CD4-positive, alpha-beta T cell treated with Interleukin-2 at 100 ng/mL for 4 hours (primary cell): ENCODE results near the gene RUFY2.

ENCODE experiments used
- DNase-seq: peaks from one replicate; pipeline ENCODE4 v3.0.0-alpha.2; 2020; ENCODE audit warnings: low spot score

RUFY2 gene

DNA sequence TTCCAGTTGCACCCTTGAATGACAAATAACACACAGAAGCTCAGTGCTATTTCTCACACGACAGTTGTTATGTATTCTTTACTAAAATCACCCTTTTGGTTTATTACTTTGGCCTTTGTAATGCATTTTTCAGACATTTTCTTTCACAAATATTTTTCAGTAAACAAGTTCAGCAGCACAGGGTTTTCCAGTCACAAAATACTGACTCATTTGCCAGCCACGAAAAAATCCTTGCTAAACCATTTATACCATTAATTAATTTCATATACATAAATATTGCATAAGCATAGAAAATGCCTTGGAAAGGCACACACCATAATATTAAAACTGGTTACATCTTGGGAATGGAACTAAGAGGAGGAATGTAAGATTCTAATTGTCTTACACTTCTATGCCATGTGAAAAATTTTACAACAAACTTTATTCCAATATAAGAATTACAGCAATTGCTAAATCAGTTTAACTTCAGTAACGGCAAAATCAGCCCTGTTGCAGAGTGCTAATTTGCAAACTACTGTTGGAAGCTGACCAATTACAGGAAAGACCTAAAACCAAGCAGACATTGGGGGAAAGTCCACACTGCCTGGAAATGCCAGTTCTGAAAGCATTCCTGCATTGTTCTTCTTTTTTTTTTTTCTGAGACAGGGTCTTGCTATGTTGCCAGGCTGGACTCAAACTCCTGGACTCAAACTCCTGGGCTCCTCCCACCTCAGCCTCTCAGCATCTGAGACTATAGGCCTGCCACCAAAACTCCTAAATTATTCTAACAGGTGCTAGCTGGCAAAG lies 42.8 kb downstream of the RUFY2 start:
- no peak for DNase-seq

DNA sequence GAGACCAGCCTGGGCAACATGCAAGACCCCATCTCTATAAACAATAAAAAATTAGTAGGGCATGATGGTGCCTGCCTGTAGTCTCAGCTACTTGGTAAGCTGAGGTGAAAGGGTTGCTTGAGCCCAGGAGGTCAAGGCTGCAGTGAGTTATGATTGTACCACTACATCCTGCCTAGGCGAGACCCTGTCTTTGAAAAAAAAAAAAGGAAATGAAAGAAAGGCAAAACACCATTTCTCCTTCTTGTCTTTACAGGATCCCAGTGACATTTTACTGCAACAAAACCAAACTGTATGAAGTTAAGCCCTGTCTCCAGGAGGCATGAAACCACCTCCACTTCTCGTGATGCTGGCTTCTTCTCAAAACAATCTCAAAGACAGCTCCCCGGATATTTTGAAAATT lies 44.5 kb downstream of the RUFY2 start:
- no peak for DNase-seq

DNA sequence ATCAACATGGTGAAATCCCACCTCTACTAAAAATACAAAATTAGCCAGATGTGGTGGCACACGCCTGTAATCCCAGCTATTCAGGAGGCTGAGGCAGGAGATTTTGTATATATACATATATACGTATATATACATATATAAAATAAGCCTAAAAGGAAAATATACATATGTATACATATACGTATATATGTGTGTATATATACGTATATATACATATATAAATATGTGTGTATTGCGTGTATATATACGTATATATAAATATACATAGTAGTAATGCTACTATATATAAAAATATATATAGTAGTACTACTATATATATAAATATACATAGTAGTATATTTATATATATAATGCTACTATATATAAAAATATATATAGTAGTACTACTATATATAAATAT lies 47.9 kb downstream of the RUFY2 start:
- DNase-seq, result no peak

DNA sequence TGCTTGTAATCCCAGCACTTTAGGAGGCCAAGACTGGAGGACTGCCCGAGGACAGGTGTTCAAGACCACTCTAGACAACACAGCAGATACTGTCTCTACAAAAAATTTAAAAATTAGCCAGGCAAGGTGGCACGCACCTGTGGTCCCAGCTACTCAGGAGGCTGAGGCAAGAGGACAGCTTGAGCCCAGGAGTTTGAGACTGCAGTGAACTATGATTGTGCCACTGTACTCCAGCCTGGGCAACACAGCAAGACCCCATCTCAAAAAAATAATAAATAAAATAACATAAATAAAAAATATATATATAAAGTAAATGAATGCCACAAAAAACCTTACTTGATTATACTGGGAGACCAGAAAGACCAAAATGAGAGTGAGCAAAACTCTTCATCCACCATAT lies 53.5 kb downstream of the RUFY2 start:
- DNase-seq, result no peak

DNA sequence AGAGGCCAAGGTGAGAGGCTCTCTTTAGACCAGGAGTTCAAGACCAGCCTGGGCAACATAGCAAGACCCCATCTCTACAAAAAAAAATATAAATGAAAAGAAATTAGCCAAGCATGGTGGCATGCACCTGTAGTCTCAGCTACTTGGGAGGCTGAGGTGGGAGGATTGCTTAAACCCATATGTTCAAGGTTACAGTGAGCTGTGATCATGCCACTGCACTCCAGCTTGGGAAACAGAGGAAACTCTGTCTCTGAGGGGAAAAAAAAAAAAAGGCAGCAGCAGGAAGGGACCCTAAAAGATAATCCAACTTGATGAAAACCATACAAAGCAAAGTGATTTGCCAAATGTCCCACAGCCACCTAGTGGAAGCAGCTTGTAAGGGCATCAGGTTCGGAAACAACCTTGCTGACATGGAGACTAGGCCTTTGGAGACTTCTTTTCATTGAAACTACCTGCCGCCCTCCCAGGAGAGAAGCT lies 58.8 kb downstream of the RUFY2 start:
- peak; percentile 58 for DNase-seq

DNA sequence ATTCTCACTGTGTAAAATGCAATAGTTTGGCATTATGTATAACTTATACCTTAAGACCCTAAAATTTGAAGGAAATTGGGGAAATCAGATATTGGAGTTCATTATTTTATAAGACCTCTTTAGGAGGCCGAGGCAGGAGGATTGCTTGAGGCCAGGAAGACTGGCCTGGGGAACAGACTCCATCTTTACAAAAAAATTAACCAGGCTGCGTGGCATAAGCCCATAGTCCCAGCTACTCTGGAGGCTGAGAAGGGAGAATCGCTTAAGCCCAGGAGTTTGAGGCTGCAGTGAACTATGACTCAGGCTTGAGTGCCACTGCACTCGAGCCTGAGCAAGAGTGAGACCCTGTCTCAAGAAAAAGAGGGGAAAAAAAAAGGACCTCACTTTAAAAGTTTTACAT lies 60.3 kb downstream of the RUFY2 start:
- no peak for DNase-seq

DNA sequence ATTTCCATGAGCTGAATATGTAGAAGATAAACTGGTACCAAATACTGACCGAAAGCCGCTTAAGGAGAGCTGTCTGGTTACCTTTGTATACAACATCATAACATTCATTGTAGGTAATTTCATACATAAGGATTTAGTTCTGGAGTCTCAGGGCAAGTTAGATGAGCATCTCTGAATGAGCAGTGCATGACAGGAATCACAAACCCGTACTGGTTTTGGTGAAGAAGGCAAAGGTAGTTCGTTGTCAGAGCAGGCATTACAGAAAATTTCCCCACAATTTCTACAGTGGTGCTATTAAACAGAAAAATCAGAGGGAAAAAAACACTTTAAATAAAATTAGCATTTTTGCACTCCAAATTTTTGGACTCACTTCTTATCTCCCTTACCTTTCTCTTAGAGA lies 61.5 kb downstream of the RUFY2 start:
- DNase-seq, result no peak

DNA sequence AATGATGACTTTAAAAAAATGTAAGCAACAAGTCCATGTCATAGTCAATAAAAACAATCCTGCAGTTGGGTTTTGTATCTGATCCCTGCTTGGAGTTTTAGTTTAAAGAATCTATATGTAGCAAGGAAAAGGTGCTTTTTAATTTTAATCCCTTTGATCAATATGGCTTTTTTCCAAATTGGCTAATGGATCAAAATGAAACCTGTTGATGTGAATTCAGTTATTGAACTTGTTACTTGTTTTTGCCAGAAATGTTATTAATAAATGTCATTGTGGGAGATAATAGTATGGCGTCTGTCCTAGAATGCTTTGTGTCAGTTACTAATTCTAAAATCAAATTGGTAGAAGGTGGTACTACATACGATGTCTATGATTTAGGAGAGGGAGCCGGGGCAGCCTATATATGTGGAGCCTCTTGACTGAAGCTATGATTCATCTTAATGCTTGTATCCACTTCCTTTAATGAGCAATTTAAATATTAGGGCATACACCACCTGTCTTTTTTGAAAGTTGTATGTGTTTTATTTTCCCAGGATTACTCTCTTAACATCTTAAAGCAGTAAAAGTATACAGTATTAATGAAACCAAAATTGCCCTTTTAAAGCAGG lies 64.1 kb downstream of the RUFY2 start:
- DNase-seq, result no peak

DNA sequence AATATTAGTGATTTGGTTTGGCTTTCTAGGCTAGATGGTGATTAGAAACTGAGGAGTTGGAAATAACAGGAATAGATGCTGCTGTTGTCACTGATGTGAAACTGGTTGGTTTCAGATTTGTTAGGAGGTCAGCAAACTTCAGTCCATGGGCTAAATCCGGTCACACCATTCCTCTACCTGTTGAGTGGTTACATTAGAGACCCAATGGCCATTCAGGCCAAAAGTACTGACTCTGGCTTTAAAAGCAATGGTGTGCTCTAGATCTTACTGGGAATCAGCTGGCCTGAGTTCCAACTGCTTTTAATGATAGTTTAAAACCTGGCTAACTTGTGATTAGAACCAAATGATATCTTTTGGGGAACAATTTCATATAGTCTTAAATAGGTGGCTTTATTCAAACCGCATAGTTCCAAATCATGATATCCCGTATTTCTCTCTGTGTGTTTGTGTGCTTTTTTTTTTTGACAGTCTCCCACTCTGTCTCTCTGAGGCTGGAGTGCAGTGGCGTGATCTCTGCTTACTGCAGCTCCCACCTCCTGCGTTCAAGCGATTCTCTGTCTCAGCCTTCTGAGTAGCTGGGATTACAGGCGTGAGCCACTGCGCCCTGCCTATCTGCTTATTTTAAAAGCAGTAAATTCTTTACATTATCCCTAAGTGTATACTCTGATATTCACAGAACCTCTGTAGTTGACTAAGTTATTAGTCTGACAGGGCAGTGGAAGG lies 66.6 kb downstream of the RUFY2 start:
- DNase-seq, result no peak

DNA sequence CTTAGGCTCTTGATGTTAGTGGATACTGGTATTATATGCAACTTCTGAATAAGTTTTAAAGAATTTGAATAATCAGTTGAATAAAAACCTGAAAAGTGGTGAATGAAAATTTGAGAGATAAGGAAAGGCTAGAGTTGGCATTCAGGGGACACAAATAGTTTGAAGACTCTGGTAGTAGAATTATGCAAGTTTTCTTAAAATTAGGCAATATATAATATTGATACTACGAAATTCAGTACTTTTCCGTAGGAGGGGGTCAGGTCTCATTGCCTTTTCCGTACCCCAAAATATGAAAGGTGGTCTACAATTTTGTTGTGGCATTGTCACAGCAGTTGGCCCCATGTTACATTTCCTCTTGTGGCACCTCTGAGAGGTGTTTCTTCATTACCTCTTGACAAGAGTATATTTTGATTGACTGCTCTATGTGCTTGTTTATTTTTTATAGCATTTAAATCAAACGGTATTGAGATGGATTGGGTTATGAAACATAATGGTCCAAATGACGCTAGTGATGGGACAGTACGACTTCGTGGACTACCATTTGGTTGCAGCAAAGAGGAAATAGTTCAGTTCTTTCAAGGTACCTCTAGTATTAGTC lies 70.2 kb downstream of the RUFY2 start:
- no peak for DNase-seq

DNA sequence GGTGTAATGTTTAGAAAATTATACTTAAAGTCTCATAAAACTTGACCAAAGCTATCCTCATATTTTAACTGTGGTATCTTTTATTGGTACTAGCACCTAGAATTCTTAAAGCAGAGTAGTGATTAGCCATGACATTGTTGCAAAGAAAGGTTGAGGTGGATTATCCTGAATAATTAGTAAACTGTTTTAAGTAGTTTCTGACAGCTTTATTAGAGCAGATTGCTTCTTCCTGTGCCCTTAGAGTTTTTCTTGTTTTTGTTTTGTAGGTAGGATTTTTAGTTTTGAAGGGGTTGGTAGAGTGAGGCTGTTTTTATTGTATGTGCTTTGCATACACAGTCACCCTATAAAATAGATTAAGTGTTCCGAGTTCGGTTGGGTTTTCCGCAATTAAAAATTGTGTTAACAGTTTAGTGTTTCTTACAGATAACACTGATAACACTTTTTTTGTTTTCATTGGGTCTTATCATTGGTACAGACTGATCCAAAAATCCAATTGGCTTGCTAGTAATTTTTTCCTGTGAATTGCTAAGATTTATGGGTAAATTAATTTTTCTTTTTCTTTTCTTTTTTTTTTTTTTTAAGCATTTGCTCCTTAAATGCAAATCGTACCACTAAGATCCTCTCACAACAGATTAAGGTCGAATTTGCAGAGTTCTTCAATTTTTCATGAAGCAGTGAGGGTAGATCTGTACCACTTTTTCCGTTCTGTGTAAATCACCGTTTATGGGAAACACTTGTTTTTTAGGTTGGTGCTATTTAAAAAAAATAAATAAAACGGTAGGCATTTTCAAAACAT lies 72.2 kb downstream of the RUFY2 start:
- no peak for DNase-seq

DNA sequence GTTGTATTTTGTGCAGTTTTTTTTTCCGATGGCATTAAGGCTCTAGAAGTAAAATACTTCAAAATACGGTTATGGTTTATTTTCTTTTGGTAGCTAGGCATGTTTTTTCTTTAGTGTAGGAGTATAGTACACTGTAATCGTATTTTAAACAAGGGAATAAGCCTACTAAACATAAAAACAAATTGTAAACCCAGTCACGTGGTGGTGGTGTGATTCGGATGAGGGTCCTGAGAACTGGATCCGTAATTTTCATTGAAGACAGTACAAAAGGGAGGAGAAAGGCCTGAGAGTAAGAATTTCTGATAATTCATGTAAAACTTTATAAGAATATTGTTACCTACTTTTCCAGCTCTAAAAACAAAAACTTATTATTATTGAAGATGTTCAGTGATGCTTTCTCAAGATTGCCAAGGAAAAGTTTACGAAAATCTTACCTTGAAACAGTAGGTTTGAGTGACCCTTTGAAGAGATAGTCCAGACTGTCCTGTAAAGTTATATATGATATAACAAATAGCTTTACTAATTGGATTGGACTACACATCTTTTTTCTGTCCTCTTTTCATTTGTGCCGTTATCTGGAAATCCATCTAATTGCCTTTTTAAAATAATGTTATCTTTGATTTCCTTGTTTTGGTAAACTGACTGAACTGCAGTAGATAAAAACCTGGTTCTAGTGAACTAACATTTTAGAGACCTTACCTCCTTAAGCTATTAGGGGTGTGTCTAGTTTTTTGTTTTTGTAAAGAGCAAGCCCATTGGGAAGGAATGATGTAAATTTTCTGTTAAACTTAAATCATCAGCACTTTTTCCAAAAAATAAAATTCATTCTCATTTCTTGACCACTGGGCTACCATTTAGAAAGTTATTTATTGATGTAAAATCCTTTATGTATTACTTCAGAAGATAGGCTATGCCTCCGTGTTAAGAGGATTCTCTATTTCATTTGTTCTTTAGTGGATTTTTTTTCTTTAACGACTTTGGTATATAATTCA lies 73.3 kb downstream of the RUFY2 start:
- no peak for DNase-seq

DNA sequence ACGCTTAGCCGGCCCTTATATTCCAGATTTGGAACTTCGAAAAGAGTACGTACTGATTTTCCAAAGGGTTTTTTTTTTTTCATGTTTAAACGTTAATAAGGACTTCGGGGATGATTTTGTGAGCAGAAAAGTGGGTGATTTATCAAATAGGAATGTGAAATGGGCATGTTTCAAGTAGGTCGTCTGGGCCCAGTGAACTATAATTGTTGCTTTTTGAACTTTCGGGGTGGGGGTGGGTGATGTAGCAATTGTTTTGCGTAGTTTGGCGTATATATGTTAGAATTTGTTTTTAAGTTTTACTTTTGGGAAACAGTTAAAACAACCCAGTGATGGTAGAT lies 74.0 kb downstream of the RUFY2 start:
- DNase-seq, result no peak

DNA sequence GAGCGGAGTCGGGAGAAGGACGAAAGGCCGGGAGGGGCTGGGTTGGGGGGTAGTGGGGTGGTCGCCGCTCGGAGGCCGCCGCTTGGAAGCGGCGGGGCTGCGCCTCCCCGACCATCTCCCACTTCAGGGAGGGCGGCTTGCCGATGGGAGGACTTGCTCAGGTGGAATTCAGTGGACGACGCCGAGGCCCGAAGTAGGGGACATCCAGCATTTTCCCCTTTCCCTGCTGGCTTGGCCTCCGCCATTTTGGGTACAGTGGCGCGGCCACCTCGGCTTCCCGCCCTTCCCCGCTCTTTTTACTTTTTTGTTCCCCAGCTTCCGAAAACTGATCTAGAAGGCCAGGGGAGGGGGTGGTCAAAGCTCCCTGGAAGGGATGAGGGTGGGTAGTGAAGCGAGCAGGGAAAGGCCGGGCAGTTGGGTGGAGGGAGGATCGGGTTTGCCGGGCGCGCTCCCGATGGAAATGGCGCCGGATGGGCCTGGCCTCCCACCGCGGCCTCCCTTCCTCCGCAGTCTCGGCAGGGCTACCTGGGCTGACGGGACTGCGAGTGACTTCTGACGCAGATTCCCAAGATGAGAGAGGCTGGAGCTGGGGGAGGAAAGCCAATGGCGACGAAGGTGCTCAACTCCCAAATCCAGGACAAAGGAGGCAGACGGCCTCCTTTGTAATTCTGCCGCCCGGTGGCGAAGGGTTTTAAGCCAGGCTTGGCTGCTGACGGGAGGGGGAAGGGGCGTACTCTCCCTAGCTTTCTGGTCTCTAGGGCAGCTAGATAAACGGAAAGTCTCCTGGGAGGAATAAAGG lies 74.6 kb downstream of the RUFY2 start, which contains the start of gene PBLD:
Gene PBLD (minus strand): TSS at position 670 of the 799 bp plus-strand sequence. CDS start 26,084 bp downstream, outside the sequence.
- peak; percentile 55 for DNase-seq

DNA sequence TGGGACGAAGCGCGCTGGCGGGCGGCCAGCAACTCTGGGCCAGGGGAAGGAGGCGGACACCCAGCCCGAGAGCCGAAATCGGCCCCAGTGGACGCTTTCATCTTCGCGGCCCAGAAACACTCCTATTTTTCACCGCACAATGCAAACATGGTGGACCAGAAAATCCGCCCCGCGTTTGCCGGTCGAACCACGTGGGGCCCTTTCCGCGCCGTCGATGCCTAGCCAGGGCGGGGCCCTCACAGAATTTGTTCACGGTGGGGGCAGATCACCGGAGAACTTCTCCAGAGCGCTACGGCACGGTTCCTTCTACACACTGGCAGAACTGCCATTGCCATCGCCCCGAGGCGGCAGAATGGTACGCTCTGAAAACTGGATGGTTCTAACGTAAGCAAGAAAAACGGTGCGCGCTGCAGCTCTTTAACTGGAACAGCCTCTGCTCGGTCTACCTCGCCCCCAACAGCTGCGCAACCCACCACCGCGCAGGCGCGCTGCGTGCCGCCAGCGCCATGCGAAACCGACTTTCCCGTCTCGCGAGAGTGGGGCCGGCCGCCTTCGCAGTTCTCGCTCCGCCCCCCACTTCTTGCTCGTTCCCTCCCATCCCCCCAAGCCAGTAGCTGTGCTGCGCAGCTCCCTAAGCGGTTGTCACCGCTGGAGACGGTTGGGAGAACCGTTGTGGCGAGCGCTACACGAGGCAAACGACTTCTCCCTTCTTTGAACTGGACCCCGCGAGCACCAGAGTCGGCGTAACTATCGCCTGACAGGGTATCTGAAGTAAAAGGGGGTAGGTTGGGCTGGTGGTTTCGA lies 75.4 kb downstream of the RUFY2 start, which contains the start of gene HNRNPH3:
Gene HNRNPH3 (plus strand): TSS at position 610 of the 804 bp plus-strand sequence. CDS start 5,158 bp downstream, outside the sequence.
- DNase-seq, result peak; percentile 98

DNA sequence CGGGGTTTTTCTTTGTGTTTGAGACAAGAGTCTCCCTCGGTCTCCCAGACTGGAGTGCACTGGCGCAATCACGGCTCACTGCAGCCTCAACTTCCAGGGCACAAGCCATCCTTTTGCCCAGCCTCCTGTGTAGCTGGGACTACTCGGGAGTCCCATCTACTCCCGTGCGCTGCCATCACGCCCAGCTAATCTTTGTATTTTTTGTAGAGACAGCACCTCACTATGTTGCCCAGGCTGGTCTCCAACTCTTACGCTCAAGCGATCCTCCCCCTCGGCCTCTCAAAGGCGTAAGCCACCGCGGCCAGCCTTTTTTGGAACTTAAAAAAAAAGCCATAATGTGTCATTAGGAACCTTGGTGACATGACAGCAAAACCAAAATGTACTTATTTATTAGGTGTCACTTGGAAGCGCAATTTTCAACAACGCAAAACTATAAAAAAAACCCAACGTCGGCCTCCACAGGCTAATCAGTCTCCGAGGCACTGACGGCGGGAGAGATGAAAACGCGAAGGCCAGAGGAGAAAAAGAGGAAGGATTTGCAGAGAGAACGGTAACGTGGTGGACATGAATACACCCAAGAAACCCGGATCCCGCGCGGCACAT lies 76.1 kb downstream of the RUFY2 start:
- DNase-seq, result no peak

DNA sequence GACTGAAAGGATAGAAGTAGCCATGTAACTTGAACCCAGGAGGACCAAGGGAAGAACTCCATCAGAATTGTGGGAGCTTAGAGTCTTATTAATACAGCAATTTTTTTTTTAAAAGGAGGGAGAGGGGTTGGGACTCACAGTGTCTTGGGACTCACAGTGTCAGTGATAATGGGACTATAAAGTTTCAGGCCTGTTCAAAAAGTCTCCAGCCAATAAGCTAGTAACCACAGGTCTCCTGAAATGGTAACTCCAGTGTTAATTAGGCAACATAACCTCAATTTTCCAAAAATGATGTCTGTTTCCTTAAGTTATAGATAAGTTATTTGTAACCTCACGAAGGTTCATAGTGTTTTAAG lies 77.6 kb downstream of the RUFY2 start:
- no peak for DNase-seq
